HG03378 (cell line): ENCODE results near the gene ZDHHC24.
A peak's percentile ranks its signal among the peaks of the same experiment; 100 is the strongest.

ENCODE experiments used
- ATAC-seq: cut with Tn5 transposase; IDR thresholded peaks from one replicate; pipeline ENCODE4 v1.9.1; 2021; ENCODE audit warnings: mild to moderate bottlenecking, moderate library complexity; ENCODE audit not compliant: unreplicated experiment

Gene ZDHHC24

GRCh38 chr11:66505276-66505816 lies 40.5 kb downstream of the ZDHHC24 start:
- no peak for ATAC-seq

- ATAC-seq, result no peak
Observed at GRCh38 chr11:66498506-66498905, 47.3 kb downstream of the ZDHHC24 start.

- no peak for ATAC-seq
Observed at GRCh38 chr11:66497206-66497605, 48.6 kb downstream of the ZDHHC24 start.

- no peak for ATAC-seq
Observed at GRCh38 chr11:66495401-66495854, 50.4 kb downstream of the ZDHHC24 start.

GRCh38 chr11:66494935-66495334 lies 50.9 kb downstream of the ZDHHC24 start:
- no peak for ATAC-seq

- no peak for ATAC-seq
Observed at GRCh38 chr11:66494458-66494857, 51.4 kb downstream of the ZDHHC24 start.

GRCh38 chr11:66493130-66493529 lies 52.7 kb downstream of the ZDHHC24 start:
- no peak for ATAC-seq

GRCh38 chr11:66492161-66492865 lies 53.5 kb downstream of the ZDHHC24 start:
- ATAC-seq, result no peak

GRCh38 chr11:66491315-66491935 lies 54.4 kb downstream of the ZDHHC24 start:
- ATAC-seq, result no peak

GRCh38 chr11:66489636-66490035 lies 56.2 kb downstream of the ZDHHC24 start:
- ATAC-seq, result no peak

- no peak for ATAC-seq
Observed at GRCh38 chr11:66488957-66489356, 56.9 kb downstream of the ZDHHC24 start.

GRCh38 chr11:66484806-66485380 lies 61.0 kb downstream of the ZDHHC24 start:
- no peak for ATAC-seq

GRCh38 chr11:66480117-66480938 lies 65.5 kb downstream of the ZDHHC24 start, which contains the start of gene DPP3:
Gene DPP3 (plus strand): TSS chr11:66480434. CDS start chr11:66482201, 1,767 bp downstream.
- ATAC-seq, result peak; percentile 70

- ATAC-seq, result no peak
Observed at GRCh38 chr11:66479394-66480116, 66.3 kb downstream of the ZDHHC24 start.

- ATAC-seq, result no peak
Observed at GRCh38 chr11:66478729-66479393, 67.0 kb downstream of the ZDHHC24 start.

GRCh38 chr11:66477263-66478201 lies 68.3 kb downstream of the ZDHHC24 start:
- no peak for ATAC-seq

- no peak for ATAC-seq
Observed at GRCh38 chr11:66476841-66477251, 69.0 kb downstream of the ZDHHC24 start.

GRCh38 chr11:66476173-66476840 lies 69.5 kb downstream of the ZDHHC24 start:
- ATAC-seq, result no peak
